Measurements from ENCODE around the gene RIBC1. TPM values are rescaled to one million over a fixed set of nuclear protein-coding genes. Genes with fewer than 3 reads are reported as not detected.
"Not testable (repeated sequence)": the region's sequence is repeated elsewhere in the genome, so short reads cannot be mapped to it uniquely, and the experiment has no call there.

Gene RIBC1
- total RNA-seq, 1 donor from 2014 or later = not detected

GRCh38 chrX:53398216-53398615 is 24.5 kb upstream of the RIBC1 start:
- no peak overlapping the region for H3K27ac ChIP-seq
- no peaks in the 10 kb centered on the region for H3K9me3 ChIP-seq
- no peaks in the 10 kb centered on the region for H3K27me3 ChIP-seq
- no peaks in the 10 kb centered on the region for H3K4me1 ChIP-seq
- no peak overlapping the region for H3K4me3 ChIP-seq
- no peak for DNase-seq (ENCODE audit: low spot score in 2 of 2)
- H3K36me3 ChIP-seq = peaks cover 30 to 32% of the 10 kb centered on the region in 2 donors
- intact Hi-C loops (cut with DNase I) = no loop called here
- TF ChIP-seq, protein P1, sequence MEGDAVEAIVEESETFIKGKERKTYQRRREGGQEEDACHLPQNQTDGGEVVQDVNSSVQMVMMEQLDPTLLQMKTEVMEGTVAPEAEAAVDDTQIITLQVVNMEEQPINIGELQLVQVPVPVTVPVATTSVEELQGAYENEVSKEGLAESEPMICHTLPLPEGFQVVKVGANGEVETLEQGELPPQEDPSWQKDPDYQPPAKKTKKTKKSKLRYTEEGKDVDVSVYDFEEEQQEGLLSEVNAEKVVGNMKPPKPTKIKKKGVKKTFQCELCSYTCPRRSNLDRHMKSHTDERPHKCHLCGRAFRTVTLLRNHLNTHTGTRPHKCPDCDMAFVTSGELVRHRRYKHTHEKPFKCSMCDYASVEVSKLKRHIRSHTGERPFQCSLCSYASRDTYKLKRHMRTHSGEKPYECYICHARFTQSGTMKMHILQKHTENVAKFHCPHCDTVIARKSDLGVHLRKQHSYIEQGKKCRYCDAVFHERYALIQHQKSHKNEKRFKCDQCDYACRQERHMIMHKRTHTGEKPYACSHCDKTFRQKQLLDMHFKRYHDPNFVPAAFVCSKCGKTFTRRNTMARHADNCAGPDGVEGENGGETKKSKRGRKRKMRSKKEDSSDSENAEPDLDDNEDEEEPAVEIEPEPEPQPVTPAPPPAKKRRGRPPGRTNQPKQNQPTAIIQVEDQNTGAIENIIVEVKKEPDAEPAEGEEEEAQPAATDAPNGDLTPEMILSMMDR (IDR thresholded peaks at IDR 0.05) = no peak

DNA sequence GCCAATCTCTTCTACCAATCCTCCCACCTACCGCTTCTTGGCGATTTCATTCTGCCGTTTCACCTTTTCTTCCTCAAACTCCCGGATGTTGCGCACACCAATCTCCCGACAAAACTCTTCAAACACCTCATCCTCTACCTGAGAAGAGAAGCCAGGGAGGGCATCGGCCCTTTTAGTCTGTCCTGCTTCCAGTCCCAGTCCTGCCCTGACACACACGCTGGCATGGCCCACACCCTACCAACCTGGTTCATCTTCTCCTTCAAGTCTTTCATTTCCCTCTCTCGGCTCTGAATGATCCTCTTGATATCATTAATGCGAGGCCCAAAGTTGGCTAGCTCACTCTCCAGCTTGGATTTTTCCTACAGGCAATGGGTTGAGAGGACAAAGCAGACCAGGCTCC is 19.1 kb upstream of the RIBC1 start:
- Histone ChIP-seq H3K27me3 (no peaks in the 10 kb centered on the region), H3K36me3 (peaks cover 64 to 69% of the 10 kb centered on the region in 2 donors), H3K27ac (no peak overlapping the region), H3K4me3 (no peak overlapping the region), H3K9me3 (no peaks in the 10 kb centered on the region), H3K4me1 (no peaks in the 10 kb centered on the region)
- intact Hi-C loops (cut with DNase I) = no loop called here
- no peak for DNase-seq (ENCODE audit: low spot score in 2 of 2)
- TF ChIP-seq, protein P1 (IDR thresholded peaks at IDR 0.05) = no peak

GRCh38 chrX:53412446-53412845 is 10.2 kb upstream of the RIBC1 start:
- no peaks in the 10 kb centered on the region for H3K27me3 ChIP-seq
- no peaks in the 10 kb centered on the region for H3K9me3 ChIP-seq
- H3K27ac ChIP-seq = no peak overlapping the region
- TF ChIP-seq, protein P1 (IDR thresholded peaks at IDR 0.05) = no peak
- no peaks in the 10 kb centered on the region for H3K4me1 ChIP-seq
- H3K4me3 ChIP-seq = no peak overlapping the region
- DNase-seq (ENCODE audit: low spot score in 2 of 2) = no peak
- peaks cover 47 to 64% of the 10 kb centered on the region in 2 donors for H3K36me3 ChIP-seq
- intact Hi-C loops (cut with DNase I) = no loop called here

- H3K9me3 ChIP-seq; H3K4me1 ChIP-seq; H3K27me3 ChIP-seq; H3K4me3 ChIP-seq; H3K27ac ChIP-seq; H3K36me3 ChIP-seq; DNase-seq (ENCODE audit: low spot score in 2 of 2): not testable (repeated sequence)
- intact Hi-C loops (cut with DNase I) = loop anchor here (5.0 kb wide), 2 partner anchors 262 to 1158 kb away; no protein-coding TSS in a partner anchor
Measured at GRCh38 chrX:53420351-53420750, 2.3 kb upstream of the RIBC1 start.

GRCh38 chrX:53421125-53421524 is 1.5 kb upstream of the RIBC1 start:
- intact Hi-C loops (cut with DNase I) = loop anchor here (5.0 kb wide), 2 partner anchors 261 to 1159 kb away; no protein-coding TSS in a partner anchor
- Histone ChIP-seq H3K27me3 (no peaks in the 10 kb centered on the region), H3K27ac (peak overlapping the region in 1 of 2 donors; percentile 91), H3K4me3 (peak overlapping the region; percentile 73 to 85), H3K36me3 (no peaks in the 10 kb centered on the region), H3K9me3 (no peaks in the 10 kb centered on the region), H3K4me1 (peaks cover 5 to 10% of the 10 kb centered on the region in 2 donors)
- no peak for DNase-seq (ENCODE audit: low spot score in 2 of 2)
- TF ChIP-seq, protein P1 (IDR thresholded peaks at IDR 0.05) = no peak

GRCh38 chrX:53421772-53422085 is 944 bp upstream of the RIBC1 start:
- H3K36me3 ChIP-seq = no peaks in the 10 kb centered on the region
- H3K27me3 ChIP-seq = no peaks in the 10 kb centered on the region
- TF ChIP-seq, protein P1 (IDR thresholded peaks at IDR 0.05) = no peak
- peak overlapping the region; percentile 91 to 92 for H3K27ac ChIP-seq
- H3K9me3 ChIP-seq = no peaks in the 10 kb centered on the region
- DNase-seq (ENCODE audit: low spot score in 2 of 2) = no peak
- peaks cover 5 to 10% of the 10 kb centered on the region in 2 donors for H3K4me1 ChIP-seq
- intact Hi-C loops (cut with DNase I) = loop anchor here (1.0 to 5.0 kb wide), 4 partner anchors 13 to 1159 kb away; partner anchors contain the start of genes HSD17B10 and KDM5C
- H3K4me3 ChIP-seq = peak overlapping the region; percentile 73 to 85

Measured in ascending aorta (tissue), 2 donors.